Measurements from ENCODE around the gene CD19.

GRCh38 chr16:28903344-28904042, 28.3 kb upstream of the CD19 start:
- TF ChIP-seq, protein P1, sequence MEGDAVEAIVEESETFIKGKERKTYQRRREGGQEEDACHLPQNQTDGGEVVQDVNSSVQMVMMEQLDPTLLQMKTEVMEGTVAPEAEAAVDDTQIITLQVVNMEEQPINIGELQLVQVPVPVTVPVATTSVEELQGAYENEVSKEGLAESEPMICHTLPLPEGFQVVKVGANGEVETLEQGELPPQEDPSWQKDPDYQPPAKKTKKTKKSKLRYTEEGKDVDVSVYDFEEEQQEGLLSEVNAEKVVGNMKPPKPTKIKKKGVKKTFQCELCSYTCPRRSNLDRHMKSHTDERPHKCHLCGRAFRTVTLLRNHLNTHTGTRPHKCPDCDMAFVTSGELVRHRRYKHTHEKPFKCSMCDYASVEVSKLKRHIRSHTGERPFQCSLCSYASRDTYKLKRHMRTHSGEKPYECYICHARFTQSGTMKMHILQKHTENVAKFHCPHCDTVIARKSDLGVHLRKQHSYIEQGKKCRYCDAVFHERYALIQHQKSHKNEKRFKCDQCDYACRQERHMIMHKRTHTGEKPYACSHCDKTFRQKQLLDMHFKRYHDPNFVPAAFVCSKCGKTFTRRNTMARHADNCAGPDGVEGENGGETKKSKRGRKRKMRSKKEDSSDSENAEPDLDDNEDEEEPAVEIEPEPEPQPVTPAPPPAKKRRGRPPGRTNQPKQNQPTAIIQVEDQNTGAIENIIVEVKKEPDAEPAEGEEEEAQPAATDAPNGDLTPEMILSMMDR (IDR thresholded peaks at IDR 0.05), result no peak
- TF ChIP-seq POLR2A (IDR thresholded peaks at IDR 0.05), result no peak
